ENCODE measurements around the gene URI1.

URI1 gene

GRCh38 chr19:29927944-29928625 is 14.0 kb upstream of the URI1 start:
- DNase-seq (ENCODE audit: low spot score): no peak
- H3K27ac ChIP-seq: no peak overlapping the region
- no peak overlapping the region for H3K4me3 ChIP-seq
- no peak for TF ChIP-seq CTCF (IDR thresholded peaks at IDR 0.05)

- no peak for DNase-seq (ENCODE audit: low spot score)
Observed at GRCh38 chr19:29928831-29929230, 13.2 kb upstream of the URI1 start.

DNA sequence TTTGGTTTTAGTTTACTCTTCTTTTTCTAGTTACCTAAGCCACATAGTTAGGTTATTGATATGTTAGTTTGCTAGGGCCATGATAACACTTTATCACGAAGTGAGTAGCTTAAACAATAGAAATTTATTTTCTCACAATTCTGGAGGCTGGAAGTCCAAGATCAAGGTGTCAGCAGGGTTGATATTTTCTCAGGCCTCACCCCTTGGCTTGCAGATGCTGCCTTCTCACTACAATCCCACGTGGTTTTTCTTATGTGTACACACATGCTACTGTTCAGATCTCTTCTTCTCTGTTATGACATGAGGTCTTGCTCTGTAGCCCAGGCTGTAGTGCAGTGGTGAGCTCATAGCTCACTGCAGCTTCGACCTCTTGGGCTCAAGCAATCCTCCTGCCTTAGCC is 7.8 kb upstream of the URI1 start:
- TF ChIP-seq CTCF (IDR thresholded peaks at IDR 0.05): no peak
- DNase-seq (ENCODE audit: low spot score): no peak
- no peak overlapping the region for H3K4me3 ChIP-seq
- no peak overlapping the region for H3K27ac ChIP-seq

More at GRCh38 chr19:29928831-29929230, 13.2 kb upstream of the URI1 start:
- H3K27ac ChIP-seq: no peak overlapping the region
- TF ChIP-seq CTCF (IDR thresholded peaks at IDR 0.05): no peak
- no peak overlapping the region for H3K4me3 ChIP-seq

GRCh38 chr19:29934781-29935180 is 7.3 kb upstream of the URI1 start:
- no peak for DNase-seq (ENCODE audit: low spot score)
- no peak overlapping the region for H3K27ac ChIP-seq
- TF ChIP-seq CTCF (IDR thresholded peaks at IDR 0.05): no peak
- no peak overlapping the region for H3K4me3 ChIP-seq

DNA sequence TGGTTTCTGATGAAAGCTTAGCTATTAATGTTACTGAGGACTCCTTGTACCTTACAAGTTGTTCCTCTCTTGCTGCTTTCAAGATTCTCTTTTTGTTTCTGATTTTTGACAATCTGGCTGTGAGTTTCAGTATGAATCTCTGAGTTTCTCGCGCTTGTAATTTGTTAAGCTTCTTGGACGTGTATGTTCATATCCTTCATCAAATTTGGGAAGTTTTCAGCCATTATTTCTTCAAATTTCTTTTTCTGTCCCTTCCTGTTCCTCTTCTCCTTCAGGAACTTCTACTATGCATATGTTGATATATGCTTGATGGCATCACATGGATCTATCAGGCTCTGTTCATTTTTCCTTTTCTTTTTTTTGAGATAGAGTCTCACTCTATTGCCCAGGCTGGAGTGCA is 5.6 kb upstream of the URI1 start:
- no peak overlapping the region for H3K4me3 ChIP-seq
- TF ChIP-seq CTCF (IDR thresholded peaks at IDR 0.05): no peak
- H3K27ac ChIP-seq: no peak overlapping the region
- no peak for DNase-seq (ENCODE audit: low spot score)

GRCh38 chr19:29939628-29940027 is 2.4 kb upstream of the URI1 start:
- no peak for TF ChIP-seq CTCF (IDR thresholded peaks at IDR 0.05)
- no peak overlapping the region for H3K4me3 ChIP-seq
- no peak for DNase-seq (ENCODE audit: low spot score)

GRCh38 chr19:29940971-29941585 is 961 bp upstream of the URI1 start:
- DNase-seq (ENCODE audit: low spot score): no peak
- H3K4me3 ChIP-seq: no peak overlapping the region
- no peak for TF ChIP-seq CTCF (IDR thresholded peaks at IDR 0.05)

More at GRCh38 chr19:29939628-29940027, 2.4 kb upstream of the URI1 start:
- no peak overlapping the region for H3K27ac ChIP-seq

More at GRCh38 chr19:29940971-29941585, 961 bp upstream of the URI1 start:
- H3K27ac ChIP-seq: no peak overlapping the region
